HG03175 (cell line): ENCODE data around the gene C1QL2.

Experiments
- ATAC-seq: cut with Tn5 transposase; IDR thresholded peaks from one replicate; pipeline ENCODE4 v1.9.1; 2021; ENCODE audit warnings: mild to moderate bottlenecking, moderate library complexity; ENCODE audit not compliant: unreplicated experiment

Gene C1QL2

GRCh38 chr2:119144806-119145205 is 13.7 kb downstream of the C1QL2 start:
- no peak for ATAC-seq

DNA sequence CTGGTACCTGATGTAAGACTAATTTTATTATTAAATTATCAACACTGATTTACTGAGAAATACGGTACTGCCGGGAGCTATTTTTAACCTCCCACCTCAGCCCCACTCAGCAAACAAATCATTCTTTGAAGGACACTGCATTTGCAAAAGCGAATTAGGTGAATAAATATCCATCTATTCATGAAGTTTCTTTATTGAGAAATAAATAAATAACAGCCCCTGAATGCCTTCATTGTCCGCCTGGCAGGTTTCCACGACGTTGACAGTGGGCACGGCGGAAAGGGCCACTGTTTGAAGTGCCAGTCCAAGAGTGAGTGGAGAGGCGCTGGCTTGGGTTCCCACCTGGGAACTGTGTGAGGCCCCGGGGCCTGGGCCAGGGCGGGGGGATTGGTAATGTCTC is 15.7 kb downstream of the C1QL2 start:
- ATAC-seq = no peak

DNA sequence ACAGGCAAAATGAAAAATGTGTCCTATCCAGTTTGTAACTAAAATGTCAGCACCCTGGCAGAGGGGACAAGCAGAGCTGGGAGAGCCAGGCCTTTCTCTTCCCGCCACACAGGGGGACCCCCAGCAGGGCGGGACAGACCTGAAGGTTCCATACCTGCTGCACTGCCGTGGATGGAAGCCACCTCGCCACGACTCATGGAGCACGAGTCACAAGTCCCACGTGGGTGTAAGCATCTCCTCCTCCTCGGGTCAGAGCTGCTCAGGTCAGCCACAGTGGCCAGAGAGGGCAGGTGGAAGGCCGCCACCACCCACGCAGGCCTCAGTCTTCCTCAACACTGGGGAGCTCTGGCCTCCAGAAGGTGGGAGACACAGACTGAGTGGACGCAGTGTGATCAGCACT is 21.0 kb downstream of the C1QL2 start:
- no peak for ATAC-seq

DNA sequence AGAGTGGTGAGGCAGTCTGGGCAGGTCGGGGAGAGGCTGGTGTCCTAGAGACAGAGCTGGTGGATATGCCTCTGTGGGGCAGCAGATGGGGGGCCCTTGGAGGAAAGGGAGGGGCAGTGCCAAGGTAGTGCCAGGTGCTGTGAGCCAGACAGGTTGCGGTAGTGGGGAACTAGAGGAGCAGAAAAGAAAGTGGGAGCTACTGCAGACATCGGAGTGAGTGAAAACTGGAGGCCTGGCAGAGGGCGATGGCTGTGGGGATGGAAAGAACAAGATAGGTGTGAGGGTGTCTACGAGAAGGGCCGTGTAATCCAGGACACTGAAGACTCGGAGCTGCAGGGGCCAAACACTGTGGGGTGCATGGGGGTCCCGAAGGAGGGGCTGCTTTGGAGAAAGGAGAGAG is 21.7 kb downstream of the C1QL2 start:
- no peak for ATAC-seq

DNA sequence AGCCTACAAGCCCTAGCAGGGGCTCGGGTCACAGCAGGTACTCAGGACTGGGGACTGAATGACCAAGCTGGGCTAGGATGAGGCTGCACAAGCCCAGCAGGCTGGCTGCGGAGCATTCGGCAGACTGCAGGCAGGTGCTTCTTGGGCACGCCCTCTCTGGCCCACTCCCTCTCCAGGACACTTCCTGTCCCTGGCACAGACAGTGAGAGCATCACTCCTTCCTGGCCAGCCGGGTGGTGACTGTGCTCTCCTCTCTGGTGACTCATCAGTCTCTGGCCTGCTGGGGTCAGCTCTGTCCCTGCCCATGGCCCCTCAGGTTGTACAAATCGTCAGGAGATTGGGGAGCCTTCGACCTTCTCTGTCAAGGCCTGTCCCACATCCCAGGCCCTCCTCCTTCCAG is 22.5 kb downstream of the C1QL2 start:
- ATAC-seq = no peak

DNA sequence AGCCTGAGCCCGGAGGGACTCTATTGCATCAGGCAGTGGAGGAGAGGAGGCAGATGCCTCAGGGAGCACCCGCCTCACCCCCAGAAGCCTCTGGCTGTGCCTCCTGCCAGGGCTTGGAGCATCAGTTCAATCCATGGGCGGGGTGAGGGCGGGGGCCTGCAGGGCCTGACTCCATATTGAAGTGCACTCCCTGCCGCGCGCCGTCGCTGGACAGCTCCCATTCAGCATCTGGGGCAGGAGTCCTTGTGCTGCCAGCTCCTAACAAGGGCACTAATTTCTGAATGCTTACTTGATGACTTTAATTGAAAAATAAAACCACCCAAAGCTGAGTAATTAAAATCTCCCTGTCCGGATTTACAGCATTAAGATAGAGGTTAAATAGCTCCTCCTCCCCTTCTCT is 23.8 kb downstream of the C1QL2 start:
- no peak for ATAC-seq

GRCh38 chr2:119126650-119127049 is 31.9 kb downstream of the C1QL2 start:
- no peak for ATAC-seq

GRCh38 chr2:119123389-119123788 is 35.2 kb downstream of the C1QL2 start:
- no peak for ATAC-seq

- ATAC-seq = no peak
These were observed 35.9 kb downstream of the C1QL2 start for GRCh38 chr2:119122663-119123062.

- ATAC-seq = no peak
These were observed 38.4 kb downstream of the C1QL2 start for GRCh38 chr2:119119999-119120756.

DNA sequence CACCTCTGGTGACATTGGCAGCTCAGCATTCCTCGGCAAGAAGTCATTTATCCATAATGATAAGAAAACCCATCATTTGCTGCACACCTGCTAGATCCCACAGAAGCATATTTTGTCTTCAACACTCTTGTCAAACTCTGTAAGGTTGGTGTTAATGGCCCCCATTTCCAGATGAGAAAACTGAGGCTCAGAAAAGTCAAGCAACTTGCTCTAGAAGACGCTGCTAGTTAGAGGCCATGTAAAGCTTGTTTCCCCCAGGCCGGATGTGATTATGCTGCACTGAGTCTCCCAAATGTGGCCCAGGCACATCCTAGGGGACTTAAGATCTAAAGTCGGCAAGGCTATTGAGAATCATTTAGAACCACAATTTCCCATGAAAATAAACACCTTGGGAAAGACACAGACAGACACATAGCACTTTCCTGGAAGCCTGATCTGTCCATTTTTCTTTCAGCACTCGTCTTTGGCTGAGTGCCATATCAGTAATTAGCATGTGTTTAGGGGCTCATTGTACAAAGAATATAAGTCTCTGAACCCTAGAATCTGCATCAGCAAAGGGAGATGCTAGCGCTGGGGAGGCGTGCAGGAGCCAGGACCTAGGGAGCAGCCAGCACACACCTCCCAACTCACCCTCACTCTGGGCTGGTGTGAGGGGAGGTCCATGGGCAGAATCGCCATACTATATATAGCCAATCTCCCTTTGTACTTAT is 39.3 kb downstream of the C1QL2 start:
- no peak for ATAC-seq

- ATAC-seq = no peak
These were observed 40.4 kb downstream of the C1QL2 start for GRCh38 chr2:119117891-119118882.

GRCh38 chr2:119117408-119117807 is 41.1 kb downstream of the C1QL2 start:
- no peak for ATAC-seq

DNA sequence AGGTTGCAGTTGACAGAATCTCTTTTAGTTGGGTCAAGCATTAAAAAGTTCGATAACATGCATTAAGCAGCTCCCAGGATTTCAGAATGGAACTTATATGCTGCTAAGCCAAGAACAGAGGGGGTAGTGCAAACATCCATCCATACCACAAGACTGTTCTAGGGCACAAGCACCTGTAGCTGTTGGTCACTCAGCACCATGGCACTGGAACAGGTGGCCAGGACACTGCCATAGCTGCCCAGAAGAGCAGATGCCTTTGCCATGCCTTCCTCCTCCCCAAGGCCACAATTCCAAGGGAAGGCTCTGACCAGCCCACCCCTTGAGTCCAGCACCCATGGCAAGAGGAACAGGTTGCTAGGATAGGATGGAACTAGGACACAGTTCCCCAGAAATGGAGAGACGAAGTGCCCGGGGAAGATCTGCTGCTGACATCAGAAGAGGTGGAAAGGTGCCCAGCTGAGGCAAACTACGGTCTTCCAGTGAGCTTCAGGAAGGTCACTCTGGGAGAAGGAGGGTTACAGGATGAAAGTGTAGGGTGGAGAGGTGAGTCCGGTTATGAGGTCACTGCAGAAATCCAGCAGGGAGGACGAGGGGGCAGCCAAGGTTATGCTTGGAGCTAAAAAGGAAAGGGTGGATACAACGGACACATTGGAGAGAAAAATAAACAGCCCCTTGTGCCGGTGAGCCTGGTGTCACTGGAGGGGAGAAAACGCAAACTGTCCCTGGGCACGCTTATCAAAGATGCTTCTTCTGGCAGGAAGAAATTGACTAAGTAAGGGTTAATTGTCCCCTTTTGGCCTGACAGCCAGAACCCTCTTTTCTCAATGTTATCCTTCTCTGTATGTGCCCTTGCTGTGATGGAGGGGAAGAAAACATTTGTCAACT is 41.9 kb downstream of the C1QL2 start:
- ATAC-seq = no peak

DNA sequence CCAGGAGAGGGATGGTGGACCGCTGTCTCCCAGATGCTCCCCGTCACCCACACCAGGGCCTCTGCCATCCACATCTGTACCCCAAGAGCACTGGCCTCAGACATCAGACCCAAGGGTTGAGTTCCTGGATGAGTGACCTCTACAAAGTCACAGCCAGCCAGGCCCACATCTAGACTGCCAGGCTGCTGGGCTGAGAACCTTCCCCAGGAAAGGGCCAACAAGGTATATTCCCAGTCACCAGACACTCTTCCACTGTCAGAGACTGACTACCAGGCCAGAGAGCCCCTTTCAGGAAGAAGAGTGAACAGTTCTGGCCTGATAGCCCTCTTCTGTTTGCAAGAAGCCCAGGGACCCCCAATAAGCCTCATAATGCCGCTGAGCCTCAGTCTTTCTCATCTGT is 44.3 kb downstream of the C1QL2 start:
- ATAC-seq = no peak

GRCh38 chr2:119113489-119113770 is 45.1 kb downstream of the C1QL2 start:
- no peak for ATAC-seq

DNA sequence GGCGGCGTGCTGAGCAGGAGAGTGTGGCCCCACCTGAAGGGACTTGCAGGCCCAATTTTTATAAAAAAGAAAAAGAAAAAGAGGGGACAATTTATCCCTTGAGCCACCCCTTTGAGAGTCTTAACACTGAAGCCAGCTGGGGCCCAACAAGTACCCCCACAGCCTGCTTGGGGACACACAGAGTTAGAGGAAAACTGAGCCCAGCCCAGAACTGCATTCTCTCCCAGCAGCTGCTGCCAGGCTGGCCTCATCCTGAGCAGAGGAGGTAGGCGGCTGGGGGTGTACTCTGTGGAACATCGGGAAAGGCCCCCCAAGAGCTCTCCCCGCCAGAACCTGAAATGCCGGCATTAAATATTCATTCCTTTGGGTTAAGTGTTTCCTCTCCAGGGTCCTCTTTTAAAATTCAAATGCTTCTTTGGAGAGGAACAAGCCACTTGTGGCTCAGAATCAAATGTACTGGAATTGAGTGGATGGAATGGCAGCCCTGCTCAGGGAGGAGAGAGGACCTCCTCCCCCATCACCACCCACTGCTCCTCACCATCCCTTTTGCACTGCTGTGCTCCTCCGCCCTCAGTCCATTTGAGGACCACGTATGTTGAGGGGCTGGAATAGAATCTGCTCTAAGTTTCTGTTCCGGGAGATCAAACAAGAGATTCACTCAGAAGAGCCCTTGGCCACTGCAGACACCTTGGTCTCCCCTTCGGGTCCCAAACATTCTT is 45.6 kb downstream of the C1QL2 start:
- no peak for ATAC-seq

GRCh38 chr2:119112230-119112629 is 46.3 kb downstream of the C1QL2 start:
- no peak for ATAC-seq

GRCh38 chr2:119111115-119111975 is 47.2 kb downstream of the C1QL2 start:
- ATAC-seq = no peak
